H1 (cell line): ENCODE results near the gene MEIS2. TPM values are rescaled to one million over a fixed set of nuclear protein-coding genes. Genes with fewer than 3 reads are reported as not detected.

Experiments
- CTCF ChIA-PET: fragments of 300-600 bp; sonication (Branson Sonifier 250); formaldehyde crosslinking; loops from one replicate; lab custom pipeline; 2021; ENCODE audit not compliant: partially characterized antibody; lab: Charles Lee
- POLR2A ChIA-PET: fragments of 300-600 bp; sonication (Branson Sonifier 250); formaldehyde crosslinking; loops from one replicate; lab custom pipeline; 2021; ENCODE audit warnings: inconsistent platforms; ENCODE audit not compliant: partially characterized antibody; lab: Charles Lee
- DNase-seq, 2 experiments: peaks; one replicate each; pipeline versions ENCODE4 v3.0.0 to v3.0.0-alpha.2; 2010 to 2022; ENCODE audit warnings: low spot score in 2 of 2, low read depth in 1 of 2, mixed read lengths in 1 of 2
- FAIRE-seq: peaks from 2 replicates; lab custom pipeline; 2011; peaks lifted over from hg19 to GRCh38; lab: Jason Lieb, UNC
- H2AFZ ChIP-seq: 2 replicates; pipeline ENCODE4 v1.8.1; 2012; ENCODE audit warnings: low read length, inconsistent platforms
- H2AK5ac ChIP-seq: 2 replicates; pipeline ENCODE4 v1.6.1; 2013; ENCODE audit warnings: low read depth, low read length
- H2BK120ac ChIP-seq: replicated peaks from 2 replicates; pipeline ENCODE3; 2013; ENCODE audit warnings: low read depth, low read length, inconsistent platforms
- H2BK12ac ChIP-seq: 2 replicates; pipeline ENCODE4 v1.6.1; 2013; ENCODE audit warnings: low read depth, low read length
- H2BK15ac ChIP-seq: 2 replicates; pipeline ENCODE4 v1.6.1; 2013; ENCODE audit warnings: low read length
- H2BK20ac ChIP-seq: 2 replicates; pipeline ENCODE4 v1.6.1; 2013; ENCODE audit warnings: low read length
- H2BK5ac ChIP-seq: 2 replicates; pipeline ENCODE4 v1.6.1; 2013; ENCODE audit warnings: low read depth, low read length
- H3K14ac ChIP-seq: 2 replicates; pipeline ENCODE4 v1.6.1; 2013; ENCODE audit warnings: inconsistent platforms; ENCODE audit not compliant: insufficient read length
- H3K18ac ChIP-seq: 2 replicates; pipeline ENCODE4 v1.6.1; 2013; ENCODE audit warnings: low read length; ENCODE audit errors: extremely low read depth
- H3K23ac ChIP-seq: 2 replicates; pipeline ENCODE4 v1.6.1; 2013; ENCODE audit warnings: inconsistent platforms; ENCODE audit not compliant: insufficient read length
- H3K23me2 ChIP-seq: 2 replicates; pipeline ENCODE4 v1.6.1; 2013; ENCODE audit warnings: low read depth, low read length
- H3K27ac ChIP-seq: 2 replicates; pipeline ENCODE4 v1.6.1; 2011; ENCODE audit warnings: low read depth, low read length, inconsistent platforms
- H3K27me3 ChIP-seq, 4 experiments: replicated peaks in 1 of 4; 1 replicate in 1 of 4; 2 replicates in 3 of 4; pipeline versions ENCODE4 v1.6.1 to v1.8.1; 2011 to 2013; ENCODE audit warnings: low read length in 3 of 4, mild to moderate bottlenecking in 3 of 4, inconsistent platforms in 2 of 4, mixed read lengths in 2 of 4, moderate library complexity in 1 of 4; ENCODE audit not compliant: control insufficient read depth in 3 of 4, insufficient read depth in 3 of 4; ENCODE audit errors: extremely low read depth in 1 of 4
- H3K36me3 ChIP-seq, 4 experiments: 2 replicates each; pipeline versions ENCODE4 v1.6.1 to v1.8.1; 2011 to 2013; ENCODE audit warnings: mild to moderate bottlenecking in 4 of 4, low read length in 3 of 4, moderate library complexity in 2 of 4, control low read depth in 1 of 4, inconsistent platforms in 1 of 4; ENCODE audit not compliant: insufficient read depth in 4 of 4, control insufficient read depth in 2 of 4
- H3K4ac ChIP-seq: replicated peaks from 2 replicates; pipeline ENCODE3; 2013; ENCODE audit warnings: low read length, low read depth, mixed read lengths, inconsistent platforms; ENCODE audit not compliant: insufficient read length
- H3K4me1 ChIP-seq, 4 experiments: replicated peaks in 1 of 4; 1 replicate in 1 of 4; 2 replicates in 3 of 4; pipeline versions ENCODE4 v1.6.1 to v1.8.1; 2011 to 2013; ENCODE audit warnings: low read length in 3 of 4, inconsistent platforms in 2 of 4, mixed read lengths in 1 of 4; ENCODE audit not compliant: insufficient read depth in 4 of 4, control insufficient read depth in 3 of 4
- H3K4me2 ChIP-seq, 2 experiments: 2 replicates each; pipeline versions ENCODE4 v1.6.1 to v1.8.1; 2011 to 2013; ENCODE audit warnings: low read depth in 2 of 2, low read length in 2 of 2, control low read depth in 1 of 2, inconsistent platforms in 1 of 2, mild to moderate bottlenecking in 1 of 2; ENCODE audit not compliant: insufficient read depth in 1 of 2
- H3K4me3 ChIP-seq, 4 experiments: fragments of 200-600, 300-600 bp in 1 of 4; sonication (generic), shearing (Covaris generic), sonication (Bioruptor Twin) in 1 of 4; 2 replicates each; pipeline versions ENCODE4 v1.5.1 to v1.8.1; 2011 to 2016; ENCODE audit warnings: low read length in 4 of 4, low read depth in 3 of 4, control low read depth in 2 of 4, inconsistent platforms in 2 of 4, mild to moderate bottlenecking in 2 of 4, mixed read lengths in 1 of 4, moderate library complexity in 1 of 4; ENCODE audit not compliant: insufficient read depth in 2 of 4; ENCODE audit errors: extremely low read depth in 1 of 4
- H3K56ac ChIP-seq: replicated peaks from 2 replicates; pipeline ENCODE3; 2013; ENCODE audit warnings: low read depth, mild to moderate bottlenecking, mixed read lengths, low read length, inconsistent platforms; ENCODE audit not compliant: insufficient read length
- H3K79me1 ChIP-seq: 2 replicates; pipeline ENCODE4 v1.6.1; 2013; ENCODE audit warnings: low read depth, low read length, control low read depth
- H3K79me2 ChIP-seq, 2 experiments: 2 replicates each; pipeline versions ENCODE4 v1.6.1 to v1.8.1; 2012 to 2013; ENCODE audit warnings: low read length in 2 of 2, mild to moderate bottlenecking in 2 of 2, inconsistent platforms in 1 of 2; ENCODE audit not compliant: insufficient read depth in 2 of 2, control insufficient read depth in 1 of 2
- H3K9ac ChIP-seq, 4 experiments: replicated peaks in 1 of 4; 1 replicate in 1 of 4; 2 replicates in 3 of 4; pipeline versions ENCODE4 v1.6.1 to v1.8.1; 2011 to 2013; ENCODE audit warnings: low read depth in 3 of 4, low read length in 3 of 4, control low read depth in 2 of 4, mild to moderate bottlenecking in 2 of 4, moderate library complexity in 2 of 4, inconsistent platforms in 1 of 4; ENCODE audit errors: extremely low read depth in 1 of 4
- H3K9me3 ChIP-seq, 2 experiments: 2 replicates each; pipeline versions ENCODE4 v1.6.1 to v1.8.1; 2012 to 2013; ENCODE audit warnings: mild to moderate bottlenecking in 2 of 2, moderate library complexity in 2 of 2, control low read depth in 1 of 2, inconsistent platforms in 1 of 2, low read depth in 1 of 2, low read length in 1 of 2, mixed read lengths in 1 of 2; ENCODE audit not compliant: insufficient read depth in 2 of 2
- H4K20me1 ChIP-seq, 2 experiments: replicated peaks in 1 of 2; 2 replicates each; pipeline versions ENCODE3 to v1.8.1; 2011 to 2013; ENCODE audit warnings: inconsistent platforms in 2 of 2, low read length in 2 of 2, mild to moderate bottlenecking in 1 of 2; ENCODE audit not compliant: insufficient read depth in 2 of 2, control insufficient read depth in 1 of 2
- H4K5ac ChIP-seq: 2 replicates; pipeline ENCODE4 v1.6.1; 2013; ENCODE audit warnings: low read length, low read depth, mixed read lengths, inconsistent platforms; ENCODE audit not compliant: insufficient read length
- H4K8ac ChIP-seq: 2 replicates; pipeline ENCODE4 v1.8.0; 2013; ENCODE audit warnings: mild to moderate bottlenecking, moderate library complexity, low read length, inconsistent platforms; ENCODE audit not compliant: insufficient read depth; ENCODE audit errors: extremely low read depth
- H4K91ac ChIP-seq: replicated peaks from 2 replicates; pipeline ENCODE3; 2013; ENCODE audit warnings: low read length, mixed read lengths, inconsistent platforms; ENCODE audit not compliant: insufficient read length
- KDM4A ChIP-seq: IDR thresholded peaks from one replicate; pipeline ENCODE4 v1.7.1; 2012; ENCODE audit warnings: low read depth, mild to moderate bottlenecking, moderate library complexity, low read length, inconsistent platforms; ENCODE audit not compliant: severe bottlenecking
- WGBS, 2 experiments: shearing (Covaris generic) in 1 of 2; methylation state at CpG; one replicate each; pipeline versions ENCODE4 v1.1.6 to v1.1.7; 2013 to 2015; ENCODE audit warnings: low lambda C conversion rate in 2 of 2, mixed read lengths in 2 of 2, inconsistent platforms in 1 of 2, low coverage in 1 of 2, missing lambda C conversion rate in 1 of 2; ENCODE audit not compliant: insufficient replicate concordance in 2 of 2, insufficient coverage in 1 of 2, insufficient read length in 1 of 2; ENCODE audit errors: extremely low coverage in 1 of 2, missing lambda C conversion rate in 1 of 2; 5-methylcytosine and 5-hydroxymethylcytosine counted together
- polyA plus RNA-seq, 7 experiments: library from polyadenylated mRNA; depleted of rRNA in 3 of 7; stranded (reverse) in 5 of 7; unstranded in 2 of 7; fragments of >200 nt in 5 of 7; fragments of 200-250 nt in 2 of 7; gene quantifications; 1 replicate in 5 of 7; 2 replicates in 1 of 7; 4 replicates in 1 of 7; pipeline versions ENCODE4 v1.2.1 to v1.2.3, GENCODE V29; 2011 to 2013; ENCODE audit warnings: missing spikeins in 2 of 7, mixed read lengths in 2 of 7
- total RNA-seq: library from RNA; stranded (reverse); fragmentation: NEBNext Ultra II Directional; extraction: Animal tissue kit (Norgen Biotek cat#: 25700); gene quantifications from 2 replicates; pipeline ENCODE4 v1.2.1, GENCODE V29; 2021

MEIS2 gene
- total and polyA plus RNA-seq, 2 of the 8 experiments (the other 6 are each of a cell fraction or from before 2014, with no cell fraction given): 0.22 to 1.2 TPM

DNA sequence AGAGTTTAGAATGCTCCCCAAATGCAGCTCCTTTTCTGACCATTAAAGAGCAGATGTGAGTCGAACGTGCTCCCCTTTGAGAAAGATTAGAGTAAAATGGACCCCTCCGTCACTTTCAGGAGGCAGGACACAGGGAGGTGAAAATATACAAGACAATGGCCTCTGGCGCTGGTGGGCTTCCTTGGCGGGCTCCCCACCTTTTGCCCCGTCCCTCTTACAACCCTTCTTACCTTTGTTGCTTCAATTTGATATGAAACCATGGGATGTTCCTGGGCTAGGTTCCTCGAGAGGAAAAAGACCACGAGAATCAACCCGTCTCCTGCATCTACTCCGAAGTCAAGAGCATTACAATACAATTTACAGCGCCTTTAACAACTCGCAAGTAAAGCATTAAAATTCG is 214.2 kb downstream of the MEIS2 start:
- Histone ChIP-seq H3K14ac (no peak overlapping the region), H4K8ac (no peak overlapping the region), H4K91ac (no peak overlapping the region), H2BK120ac (no peak overlapping the region), H3K4me2 (peak overlapping the region; percentile 59 to 87), H3K79me2 (no peaks in the 10 kb centered on the region), H3K9ac (no peak overlapping the region), H3K23ac (no peak overlapping the region), H2BK20ac (no peak overlapping the region), H3K56ac (no peak overlapping the region), H3K36me3 (no peaks in the 10 kb centered on the region), H2BK5ac (no peak overlapping the region), H4K5ac (no peak overlapping the region), H2BK12ac (no peak overlapping the region), H3K79me1 (no peaks in the 10 kb centered on the region), H3K4me3 (peak overlapping the region in 3 of 4 experiments; percentile 5 to 56 (median 20); a peak in 4 of 8 replicates), H3K27me3 (peaks cover 57 to 98% (median 79%) of the 10 kb centered on the region in 4 experiments), H2BK15ac (no peak overlapping the region), H3K18ac (no peak overlapping the region), H3K4me1 (peaks cover 14 to 30% (median 16%) of the 10 kb centered on the region in 4 experiments), H3K23me2 (peaks cover 8% of the 10 kb centered on the region; the same call in 1 of the 2 replicates), H4K20me1 (peaks cover 0 to 2% of the 10 kb centered on the region in 2 experiments), H2AFZ (no peak overlapping the region), H3K4ac (no peak overlapping the region), H3K27ac (no peak overlapping the region), H2AK5ac (no peak overlapping the region), H3K9me3 (no peaks in the 10 kb centered on the region)
- WGBS, 2 experiments: 2% methylated on average over 13 of the region's 13 CpGs; no CpG with 5 or more reads in 1 of the 2 experiments
- DNase-seq (no peak), FAIRE-seq (peak; percentile 42)
- ChIA-PET CTCF (interaction anchor here (1.0 kb wide), 2 partner anchors 215 to 223 kb away, joined by 3 to 4 read pairs; partner anchors contain the start of gene MEIS2), POLR2A (interaction anchor here (1.3 to 1.8 kb wide), 2 partner anchors 210 to 218 kb away, joined by 4 to 9 read pairs; no protein-coding TSS in a partner anchor)
- no peak for TF ChIP-seq KDM4A
